PC-3 (cell line): ENCODE results near the gene C1orf159.

Experiments used
- EZH2 ChIP-seq: fragments of 300-600 bp; sonication (generic); IDR thresholded peaks from one replicate; pipeline ENCODE4 v1.6.1; 2017; ENCODE audit warnings: antibody characterized with exemption, mild to moderate bottlenecking, low read length; ENCODE audit not compliant: unreplicated experiment
- EZH2phosphoT487 ChIP-seq: fragments of 300-600 bp; sonication (generic); IDR thresholded peaks from 2 replicates; pipeline ENCODE4 v1.6.1; 2018; ENCODE audit warnings: mild to moderate bottlenecking, antibody characterized with exemption, low read length, borderline replicate concordance
- TF ChIP-seq, protein P1 (sequence below): fragments of 300-600 bp; sonication (generic); conservative IDR thresholded peaks from 2 replicates; pipeline ENCODE4 v1.5.1; 2017; ENCODE audit warnings: antibody characterized with exemption, low read depth, mild to moderate bottlenecking, low read length

- TF ChIP-seq, protein P1, sequence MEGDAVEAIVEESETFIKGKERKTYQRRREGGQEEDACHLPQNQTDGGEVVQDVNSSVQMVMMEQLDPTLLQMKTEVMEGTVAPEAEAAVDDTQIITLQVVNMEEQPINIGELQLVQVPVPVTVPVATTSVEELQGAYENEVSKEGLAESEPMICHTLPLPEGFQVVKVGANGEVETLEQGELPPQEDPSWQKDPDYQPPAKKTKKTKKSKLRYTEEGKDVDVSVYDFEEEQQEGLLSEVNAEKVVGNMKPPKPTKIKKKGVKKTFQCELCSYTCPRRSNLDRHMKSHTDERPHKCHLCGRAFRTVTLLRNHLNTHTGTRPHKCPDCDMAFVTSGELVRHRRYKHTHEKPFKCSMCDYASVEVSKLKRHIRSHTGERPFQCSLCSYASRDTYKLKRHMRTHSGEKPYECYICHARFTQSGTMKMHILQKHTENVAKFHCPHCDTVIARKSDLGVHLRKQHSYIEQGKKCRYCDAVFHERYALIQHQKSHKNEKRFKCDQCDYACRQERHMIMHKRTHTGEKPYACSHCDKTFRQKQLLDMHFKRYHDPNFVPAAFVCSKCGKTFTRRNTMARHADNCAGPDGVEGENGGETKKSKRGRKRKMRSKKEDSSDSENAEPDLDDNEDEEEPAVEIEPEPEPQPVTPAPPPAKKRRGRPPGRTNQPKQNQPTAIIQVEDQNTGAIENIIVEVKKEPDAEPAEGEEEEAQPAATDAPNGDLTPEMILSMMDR, result no peak
- TF ChIP-seq EZH2 (no peak), EZH2phosphoT487 (no peak)
Observed at GRCh38 chr1:1080951-1081310, 35.0 kb downstream of the C1orf159 start.
